HEK293T (cell line): Measurements from ENCODE around the gene APBA1.

Experiments
- BHLHE40 ChIP-seq: fragments of 450-650 bp; IDR thresholded peaks from 2 replicates; pipeline ENCODE4 v1.6.1; 2016; ENCODE audit warnings: mild to moderate bottlenecking, moderate library complexity, borderline replicate concordance
- ELF4 ChIP-seq: fragments of 450-650 bp; IDR thresholded peaks from 2 replicates; pipeline ENCODE4 v1.6.1; 2017; ENCODE audit warnings: antibody characterized with exemption
- HDGF ChIP-seq: fragments of 450-650 bp; IDR thresholded peaks from 2 replicates; pipeline ENCODE4 v1.6.1; 2017; ENCODE audit warnings: antibody characterized with exemption, borderline replicate concordance
- ZNF384 ChIP-seq: fragments of 450-650 bp; IDR thresholded peaks from 2 replicates; pipeline ENCODE4 v1.6.1; 2016

DNA sequence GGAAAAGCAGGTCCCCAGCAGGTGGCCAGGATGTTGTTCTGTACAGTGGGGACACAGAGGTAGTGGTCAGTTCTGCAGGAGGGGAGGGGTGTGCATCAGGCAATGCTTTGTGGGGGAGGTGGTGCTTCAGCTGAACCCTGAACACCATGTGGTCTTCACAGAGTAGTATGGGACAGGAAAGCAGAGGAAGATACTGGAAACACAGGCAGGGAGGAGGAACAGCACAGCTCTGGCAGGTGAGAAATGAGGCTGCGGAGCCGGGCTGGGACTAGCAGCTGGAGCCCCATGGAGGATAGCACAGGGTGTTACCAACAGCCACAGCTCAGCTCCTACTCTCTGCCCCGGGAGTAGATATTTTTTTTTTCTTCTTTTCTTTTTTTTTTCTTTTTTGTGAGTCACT lies 185.7 kb downstream of the APBA1 start:
- TF ChIP-seq BHLHE40, result no peak
- TF ChIP-seq HDGF, result no peak
- TF ChIP-seq ZNF384, result no peak
- TF ChIP-seq ELF4, result no peak
